Measurements from ENCODE around the gene TMCO5A. TPM values are rescaled to one million over a fixed set of nuclear protein-coding genes. Genes with fewer than 3 reads are reported as not detected.
A peak's percentile ranks its signal among the peaks of the same experiment; 100 is the strongest.

TMCO5A gene
- total RNA-seq, 1 experiment from 2014 or later = not detected

GRCh38 chr15:37903919-37904625 lies 30.4 kb upstream of the TMCO5A start:
- no peaks in the 10 kb centered on the region for H3K27me3 Mint-ChIP-seq (ENCODE audit: unreplicated experiment)
- no TSS peak for BruUV-seq (replicated peaks)
- no peaks in the 10 kb centered on the region for H3K9me3 Mint-ChIP-seq (ENCODE audit: low read depth, unreplicated experiment)
- H3K36me3 Mint-ChIP-seq (ENCODE audit: insufficient read depth, unreplicated experiment) = no peaks in the 10 kb centered on the region
- intact Hi-C loops (cut with micrococcal nuclease; ENCODE audit: unreplicated experiment) = loop anchor here (5.0 kb wide), 1 partner anchor 78 kb away; no protein-coding TSS in a partner anchor
- TF ChIP-seq CTCF (IDR thresholded peaks at IDR 0.05; ENCODE audit: unreplicated experiment) = no peak
- H3K4me1 Mint-ChIP-seq (ENCODE audit: low read depth, unreplicated experiment) = peaks cover 9% of the 10 kb centered on the region
- H3K4me3 Mint-ChIP-seq (ENCODE audit: low read depth, unreplicated experiment) = no peak overlapping the region
- no peak for DNase-seq
- CTCF ChIA-PET = no interaction called here
- no peak overlapping the region for H3K27ac Mint-ChIP-seq (ENCODE audit: unreplicated experiment)

GRCh38 chr15:37907136-37907535 lies 27.3 kb upstream of the TMCO5A start:
- no TSS peak for BruUV-seq (replicated peaks)
- TF ChIP-seq CTCF (IDR thresholded peaks at IDR 0.05; ENCODE audit: unreplicated experiment) = no peak
- H3K4me1 Mint-ChIP-seq (ENCODE audit: low read depth, unreplicated experiment) = no peaks in the 10 kb centered on the region
- no peaks in the 10 kb centered on the region for H3K9me3 Mint-ChIP-seq (ENCODE audit: low read depth, unreplicated experiment)
- H3K4me3 Mint-ChIP-seq (ENCODE audit: low read depth, unreplicated experiment) = no peak overlapping the region
- H3K27me3 Mint-ChIP-seq (ENCODE audit: unreplicated experiment) = no peaks in the 10 kb centered on the region
- CTCF ChIA-PET = no interaction called here
- intact Hi-C loops (cut with micrococcal nuclease; ENCODE audit: unreplicated experiment) = no loop called here
- H3K27ac Mint-ChIP-seq (ENCODE audit: unreplicated experiment) = no peak overlapping the region
- peak; percentile 24 for DNase-seq
- no peaks in the 10 kb centered on the region for H3K36me3 Mint-ChIP-seq (ENCODE audit: insufficient read depth, unreplicated experiment)

- no peaks in the 10 kb centered on the region for H3K36me3 Mint-ChIP-seq (ENCODE audit: insufficient read depth, unreplicated experiment)
- no peaks in the 10 kb centered on the region for H3K27me3 Mint-ChIP-seq (ENCODE audit: unreplicated experiment)
- peak overlapping the region; percentile 47 for H3K27ac Mint-ChIP-seq (ENCODE audit: unreplicated experiment)
- H3K9me3 Mint-ChIP-seq (ENCODE audit: low read depth, unreplicated experiment) = no peaks in the 10 kb centered on the region
- intact Hi-C loops (cut with micrococcal nuclease; ENCODE audit: unreplicated experiment) = no loop called here
- TF ChIP-seq CTCF (IDR thresholded peaks at IDR 0.05; ENCODE audit: unreplicated experiment) = no peak
- H3K4me3 Mint-ChIP-seq (ENCODE audit: low read depth, unreplicated experiment) = no peak overlapping the region
- H3K4me1 Mint-ChIP-seq (ENCODE audit: low read depth, unreplicated experiment) = peaks cover 33% of the 10 kb centered on the region
- CTCF ChIA-PET = no interaction called here
- no TSS peak for BruUV-seq (replicated peaks)
- DNase-seq = peak; percentile 17
These were observed 12.7 kb upstream of the TMCO5A start for GRCh38 chr15:37921527-37922385.

- CTCF ChIA-PET = no interaction called here
- no peaks in the 10 kb centered on the region for H3K36me3 Mint-ChIP-seq (ENCODE audit: insufficient read depth, unreplicated experiment)
- no TSS peak for BruUV-seq (replicated peaks)
- intact Hi-C loops (cut with micrococcal nuclease; ENCODE audit: unreplicated experiment) = no loop called here
- no peak for DNase-seq
- H3K4me3 Mint-ChIP-seq (ENCODE audit: low read depth, unreplicated experiment) = no peak overlapping the region
- no peaks in the 10 kb centered on the region for H3K9me3 Mint-ChIP-seq (ENCODE audit: low read depth, unreplicated experiment)
- H3K4me1 Mint-ChIP-seq (ENCODE audit: low read depth, unreplicated experiment) = peaks cover 44% of the 10 kb centered on the region
- H3K27me3 Mint-ChIP-seq (ENCODE audit: unreplicated experiment) = no peaks in the 10 kb centered on the region
- no peak overlapping the region for H3K27ac Mint-ChIP-seq (ENCODE audit: unreplicated experiment)
- TF ChIP-seq CTCF (IDR thresholded peaks at IDR 0.05; ENCODE audit: unreplicated experiment) = no peak
These were observed 8.3 kb upstream of the TMCO5A start for GRCh38 chr15:37926136-37926535.
